RWPE1 (cell line): ENCODE results near the gene BRAT1.

ENCODE experiments used
- CTCF ChIA-PET: fragments of 350-600 bp; sonication (Branson Sonifier 250); formaldehyde crosslinking; extraction: SDS; loops from one replicate; lab custom pipeline; 2021; lab: Yijun Ruan, JAX
- POLR2A ChIA-PET: fragments of 400-600 bp; formaldehyde crosslinking; extraction: SDS; loops from one replicate; lab custom pipeline; 2020; ENCODE audit warnings: antibody characterized with exemption; ENCODE audit not compliant: low non-redundant PET; lab: Yijun Ruan, JAX
- DNase-seq: peaks from one replicate; pipeline ENCODE4 v3.0.0; 2012; ENCODE audit warnings: low spot score
- H3K27ac ChIP-seq: fragments of 450-650 bp; 2 replicates; pipeline ENCODE4 v1.5.1; 2017
- CTCF ChIP-seq: fragments of 450-650 bp; conservative IDR thresholded peaks from 2 replicates; pipeline ENCODE4 v1.5.1; 2017; ENCODE audit warnings: low read depth, mild to moderate bottlenecking

Gene BRAT1

GRCh38 chr7:2555121-2556052, at the start of gene BRAT1:
Gene BRAT1, minus strand, starts transcription at chr7:2555524. Its CDS starts 1,093 bp downstream, at chr7:2554431.
- CTCF ChIA-PET, result interaction anchor here (0.6 to 1.1 kb wide), 3 partner anchors 20 to 737 kb away, joined by 3 read pairs; no protein-coding TSS in a partner anchor
- peak within 1 kb of the TSS; percentile 98 for H3K27ac ChIP-seq
- DNase-seq, result peak; percentile 99
- POLR2A ChIA-PET, result interaction anchor here (0.6 to 0.8 kb wide), 2 partner anchors 17 to 51 kb away, joined by 3 to 7 read pairs; no protein-coding TSS in a partner anchor
- TF ChIP-seq CTCF, result peak; percentile 58

- ChIA-PET POLR2A (no interaction called here), CTCF (no interaction called here)
- no peak overlapping the region for H3K27ac ChIP-seq
- no peak for TF ChIP-seq CTCF
- DNase-seq, result no peak
These were observed 49.4 kb upstream of the BRAT1 start for GRCh38 chr7:2604608-2605174.

- peak overlapping the region; percentile 60 for H3K27ac ChIP-seq
- no peak for DNase-seq
- CTCF ChIA-PET, result interaction anchor here (0.6 kb wide), 1 partner anchor 200 kb away, joined by 5 read pairs; the partner anchor contains the start of gene CHST12
- POLR2A ChIA-PET, result interaction anchor here (0.5 kb wide), 1 partner anchor 135 kb away, joined by 4 read pairs; no protein-coding TSS in a partner anchor
- no peak for TF ChIP-seq CTCF
These were observed 48.0 kb upstream of the BRAT1 start for GRCh38 chr7:2603044-2603965.

GRCh38 chr7:2602406-2603043, 47.2 kb upstream of the BRAT1 start:
- peak; percentile 38 for DNase-seq
- TF ChIP-seq CTCF, result no peak
- CTCF ChIA-PET, result interaction anchor here (0.6 kb wide), 1 partner anchor 235 kb away, joined by 4 read pairs; no protein-coding TSS in a partner anchor
- peak overlapping the region; percentile 60 for H3K27ac ChIP-seq
- POLR2A ChIA-PET, result no interaction called here

GRCh38 chr7:2601907-2602306, 46.6 kb upstream of the BRAT1 start:
- H3K27ac ChIP-seq, result peak overlapping the region; percentile 60
- ChIA-PET CTCF (interaction anchor here (0.6 kb wide), 1 partner anchor 235 kb away, joined by 4 read pairs; no protein-coding TSS in a partner anchor), POLR2A (no interaction called here)
- DNase-seq, result no peak
- no peak for TF ChIP-seq CTCF
